Activated T-helper 2 cell treated with anti-CD3 and anti-CD28 coated beads, Interferon-gamma antibody, Interleukin-2, Interleukin-4, amounts not matched to agents 10 μg/mL and 5 μg/mL and 100 μg/mL, durations not matched to agents 14 hours and 24 hours and 36 hours (primary cell): ENCODE results near the gene TP53. TPM values are rescaled to one million over a fixed set of nuclear protein-coding genes. Genes with fewer than 3 reads are reported as not detected.
"Not testable (repeated sequence)": the region's sequence is repeated elsewhere in the genome, so short reads cannot be mapped to it uniquely, and the experiment has no call there.

Experiments
- DNase-seq: peaks from one replicate; pipeline ENCODE4 v3.0.0; 2021; ENCODE audit warnings: low spot score
- H3K27ac Mint-ChIP-seq: one replicate; pipeline ENCODE4 v1.8.0; 2021; ENCODE audit warnings: mixed read lengths
- H3K27me3 Mint-ChIP-seq: one replicate; pipeline ENCODE4 v1.8.0; 2021; ENCODE audit warnings: low read depth, mixed read lengths
- H3K36me3 Mint-ChIP-seq: one replicate; pipeline ENCODE4 v1.8.0; 2021; ENCODE audit warnings: low read depth, mixed read lengths
- H3K4me1 Mint-ChIP-seq: one replicate; pipeline ENCODE4 v1.8.0; 2021; ENCODE audit warnings: low read depth, mixed read lengths
- H3K4me3 Mint-ChIP-seq: one replicate; pipeline ENCODE4 v1.8.0; 2021; ENCODE audit warnings: low read depth, mild to moderate bottlenecking, moderate library complexity, mixed read lengths
- H3K9me3 Mint-ChIP-seq: one replicate; pipeline ENCODE4 v1.8.0; 2021; ENCODE audit warnings: mixed read lengths
- intact Hi-C: fragments of 100-400 bp; cut with micrococcal nuclease; formaldehyde crosslinking; loops from one replicate; pipeline ENCODE4 v1.15.1; 2023
- total RNA-seq: library from RNA; stranded (reverse); gene quantifications from 2 replicates; pipeline ENCODE4 v1.2.3, GENCODE V29; 2022

Gene TP53
- total RNA-seq, 1 donor from 2014 or later, result 165 TPM

DNA sequence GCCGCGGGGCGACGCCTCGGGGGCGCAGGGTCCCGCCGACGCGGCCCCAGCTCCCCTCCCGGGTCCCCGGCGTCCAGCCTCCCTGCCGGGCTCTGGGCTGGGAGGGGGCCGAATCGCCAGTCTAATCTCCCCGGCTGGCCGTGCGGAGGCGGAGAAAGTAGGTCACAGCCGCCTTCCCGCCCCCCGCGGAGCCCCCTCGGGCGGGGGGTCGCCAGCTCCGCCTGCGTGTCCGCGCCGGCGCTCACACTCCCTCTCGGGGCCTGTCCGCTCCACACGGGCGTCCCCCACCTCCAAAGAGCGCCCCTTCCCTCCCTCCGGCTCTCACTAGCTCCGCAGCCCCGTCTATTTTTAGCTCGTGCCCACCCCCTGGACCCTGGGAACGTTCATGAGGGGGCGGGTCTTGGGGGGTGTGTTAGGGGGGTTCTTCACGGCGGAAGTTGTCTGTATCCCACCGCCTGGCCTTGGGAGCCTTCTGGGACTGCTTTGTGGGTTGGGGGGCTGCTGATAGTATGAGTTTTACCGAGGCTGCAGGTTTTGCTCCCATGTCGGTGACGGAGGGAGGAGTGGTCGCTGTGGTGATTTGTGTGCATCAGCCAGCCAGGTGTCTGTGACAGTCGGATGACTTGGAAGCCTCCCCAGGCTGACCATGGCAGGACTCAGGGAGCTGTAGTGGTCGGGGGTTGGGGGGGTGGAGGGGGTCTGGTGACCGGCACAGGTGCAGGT lies 35.5 kb downstream of the TP53 start:
- Mint-ChIP-seq H3K36me3 (no peaks in the 10 kb centered on the region), H3K27me3 (peaks cover 54% of the 10 kb centered on the region), H3K4me3 (peak overlapping the region; percentile 30), H3K4me1 (peaks cover 12% of the 10 kb centered on the region), H3K9me3 (no peaks in the 10 kb centered on the region), H3K27ac (no peak overlapping the region)
- no peak for DNase-seq
- intact Hi-C loops, result loop anchor here (2.0 kb wide), 1 partner anchor 25 kb away; the partner anchor contains the start of gene SAT2

DNA sequence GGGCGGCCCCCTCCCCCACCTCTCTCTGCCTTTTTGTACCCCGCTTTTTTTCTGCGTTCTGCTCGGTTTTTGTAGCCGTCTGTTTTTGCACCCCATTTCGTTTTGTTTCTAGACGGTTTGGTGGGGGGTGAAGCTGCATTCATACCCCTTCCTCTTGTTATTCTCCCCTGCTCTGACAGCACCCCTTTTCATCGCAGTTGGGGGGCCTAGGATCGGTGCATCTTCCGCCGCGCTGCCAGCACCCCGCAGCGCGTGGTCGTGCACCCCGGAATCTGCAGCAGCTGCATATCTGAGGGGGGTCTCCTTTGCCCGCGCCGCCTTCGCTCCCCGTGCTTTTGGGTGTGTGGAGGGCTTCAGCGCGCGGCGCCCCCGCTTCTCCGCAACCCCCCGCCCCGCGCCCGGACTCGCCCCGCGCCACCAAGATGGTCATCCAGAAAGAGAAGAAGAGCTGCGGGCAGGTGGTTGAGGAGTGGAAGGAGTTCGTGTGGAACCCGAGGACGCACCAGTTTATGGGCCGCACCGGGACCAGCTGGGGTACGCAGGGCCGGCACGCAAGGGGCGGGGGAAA lies 36.1 kb downstream of the TP53 start:
- no peaks in the 10 kb centered on the region for H3K9me3 Mint-ChIP-seq
- peak overlapping the region; percentile 67 for H3K4me3 Mint-ChIP-seq
- intact Hi-C loops, result loop anchor here (2.0 kb wide), 1 partner anchor 24 kb away; the partner anchor contains the start of gene SAT2
- peaks cover 12% of the 10 kb centered on the region for H3K4me1 Mint-ChIP-seq
- H3K27me3 Mint-ChIP-seq, result peaks cover 55% of the 10 kb centered on the region
- H3K36me3 Mint-ChIP-seq, result no peaks in the 10 kb centered on the region
- DNase-seq, result no peak
- no peak overlapping the region for H3K27ac Mint-ChIP-seq

DNA sequence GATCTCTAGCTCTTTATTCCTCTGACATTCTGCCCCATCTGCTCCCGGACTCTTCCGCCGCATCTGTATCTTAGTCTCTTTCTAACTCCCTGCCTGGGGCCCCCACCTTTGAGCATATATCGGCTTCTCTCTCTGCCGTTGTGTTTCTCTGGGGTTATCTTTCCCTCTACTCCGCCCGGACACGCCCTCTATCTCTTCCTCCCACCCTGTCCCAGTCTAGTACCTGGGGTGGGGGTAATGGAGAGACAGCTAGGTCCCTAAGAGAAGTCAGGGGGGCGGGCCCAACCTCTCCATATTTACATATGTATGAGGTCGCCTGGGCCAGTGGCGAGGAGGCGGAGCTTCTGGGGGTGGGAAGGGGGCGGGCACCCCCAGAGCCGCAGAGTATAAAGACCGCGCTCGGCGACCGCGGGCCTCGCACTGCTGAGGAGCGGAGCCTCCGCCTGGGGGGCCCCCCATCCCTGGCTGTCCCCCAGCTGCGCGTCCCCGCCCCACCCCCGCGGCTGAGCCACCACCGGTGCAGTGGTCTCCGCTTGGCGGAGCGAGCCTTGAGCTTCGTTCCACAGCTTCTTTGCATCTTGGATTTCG lies 36.7 kb downstream of the TP53 start, which contains the start of gene ATP1B2:
TSS of gene ATP1B2 (plus strand) at position 418 of the 588 bp plus-strand sequence. CDS start 593 bp downstream, outside the sequence.
- Mint-ChIP-seq H3K4me1 (peaks cover 12% of the 10 kb centered on the region), H3K4me3 (peak within 1 kb of the TSS; percentile 78), H3K36me3 (no peaks in the 10 kb centered on the region), H3K27ac (no peak within 1 kb of the TSS), H3K9me3 (no peaks in the 10 kb centered on the region), H3K27me3 (peaks cover 56% of the 10 kb centered on the region)
- intact Hi-C loops, result loop anchor here (2.0 kb wide), 1 partner anchor 24 kb away; the partner anchor contains the start of gene SAT2
- DNase-seq, result peak; percentile 62

DNA sequence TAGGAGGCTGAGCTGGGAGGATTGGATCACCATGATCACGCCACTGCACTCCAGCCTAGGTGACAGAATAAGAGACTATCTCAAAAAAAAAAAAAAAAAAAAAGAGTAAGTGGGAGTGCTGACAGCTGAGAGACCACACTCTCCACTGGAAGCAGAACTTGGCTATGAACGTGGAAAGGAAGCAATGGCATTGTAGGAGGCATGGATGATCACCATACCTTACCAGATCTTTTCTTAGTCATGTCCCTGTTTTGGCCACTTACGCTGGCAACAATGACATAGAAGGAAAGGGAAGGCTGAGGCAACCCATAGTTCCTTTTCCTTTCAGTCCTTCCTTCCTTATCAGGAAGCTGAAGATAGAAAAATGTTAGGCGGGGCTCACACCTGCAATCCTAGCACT lies 40.3 kb downstream of the TP53 start:
- intact Hi-C loops, result no loop called here
- Mint-ChIP-seq H3K9me3 (no peaks in the 10 kb centered on the region), H3K4me3 (no peak overlapping the region), H3K36me3 (no peaks in the 10 kb centered on the region), H3K27ac (no peak overlapping the region), H3K27me3 (peaks cover 26% of the 10 kb centered on the region), H3K4me1 (peaks cover 18% of the 10 kb centered on the region)
- DNase-seq, result no peak

DNA sequence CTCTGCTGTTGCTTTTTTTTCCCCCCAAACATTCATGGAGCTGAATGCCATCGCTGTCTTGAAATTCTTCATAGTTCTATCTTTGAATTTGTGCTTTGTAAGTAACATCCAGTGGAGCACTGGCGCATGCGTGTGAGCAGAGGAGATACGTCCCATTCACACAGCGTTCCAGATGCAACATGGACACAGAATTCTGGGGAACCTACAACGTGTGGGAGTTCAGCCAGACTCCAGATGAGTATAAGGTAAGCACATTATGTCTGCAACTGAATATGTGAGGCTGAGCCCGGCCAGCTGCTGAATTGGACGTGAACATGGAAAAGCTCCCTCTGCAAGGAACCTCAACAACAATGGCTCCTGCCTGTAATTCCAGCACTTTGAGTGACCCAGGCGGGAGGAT lies 40.8 kb downstream of the TP53 start:
- Mint-ChIP-seq H3K9me3 (no peaks in the 10 kb centered on the region), H3K4me1 (peaks cover 22% of the 10 kb centered on the region), H3K27ac (no peak overlapping the region), H3K36me3 (no peaks in the 10 kb centered on the region), H3K27me3 (peaks cover 23% of the 10 kb centered on the region), H3K4me3 (no peak overlapping the region)
- intact Hi-C loops, result no loop called here
- no peak for DNase-seq

DNA sequence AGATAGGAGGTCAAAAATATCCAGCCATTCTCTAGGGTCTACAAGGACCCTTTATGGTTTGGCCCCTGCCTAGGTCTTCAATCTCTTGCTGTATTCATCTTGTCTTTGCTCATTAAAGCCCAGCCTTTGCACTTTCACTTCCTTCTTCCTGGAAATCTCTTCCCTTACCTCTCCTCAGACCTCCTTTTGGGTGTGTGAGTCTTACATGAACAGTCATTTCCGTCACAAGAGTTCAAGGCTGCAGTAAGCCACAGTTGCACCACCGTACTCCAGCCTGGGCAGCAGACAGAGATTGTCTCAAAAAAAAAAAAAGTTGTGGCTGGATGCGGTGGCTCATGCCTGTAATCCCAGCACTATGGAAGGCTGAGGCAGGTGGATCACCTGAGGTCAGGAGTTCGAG lies 42.5 kb downstream of the TP53 start:
- H3K9me3 Mint-ChIP-seq, result no peaks in the 10 kb centered on the region
- peaks cover 10% of the 10 kb centered on the region for H3K27me3 Mint-ChIP-seq
- no peaks in the 10 kb centered on the region for H3K36me3 Mint-ChIP-seq
- DNase-seq, result no peak
- peaks cover 10% of the 10 kb centered on the region for H3K4me1 Mint-ChIP-seq
- intact Hi-C loops, result no loop called here
- no peak overlapping the region for H3K4me3 Mint-ChIP-seq
- H3K27ac Mint-ChIP-seq, result no peak overlapping the region

DNA sequence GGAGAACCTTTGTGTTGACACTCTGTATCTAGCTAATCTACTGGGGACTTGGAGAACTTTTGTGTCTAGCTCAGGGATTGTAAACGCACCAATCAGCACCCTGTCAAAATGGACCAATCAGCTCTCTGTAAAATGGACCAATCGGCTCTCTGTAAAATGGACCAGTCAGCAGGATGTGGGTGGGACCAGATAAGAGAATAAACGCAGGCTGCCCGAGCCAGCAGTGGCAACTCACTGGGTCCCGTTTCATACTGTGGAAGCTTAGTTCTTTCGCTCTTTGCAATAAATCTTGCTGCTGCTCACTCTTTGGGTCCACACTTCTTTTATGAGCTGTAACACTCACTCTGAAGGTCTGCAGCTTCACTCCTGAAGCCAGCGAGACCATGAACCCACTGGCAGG lies 45.7 kb downstream of the TP53 start:
- H3K9me3 Mint-ChIP-seq, H3K27ac Mint-ChIP-seq, intact Hi-C loops, H3K27me3 Mint-ChIP-seq, H3K36me3 Mint-ChIP-seq: not testable (repeated sequence)
- peaks cover 10% of the 10 kb centered on the region for H3K4me1 Mint-ChIP-seq
- H3K4me3 Mint-ChIP-seq, result peak overlapping the region; percentile 66
- peak; percentile 28 for DNase-seq

DNA sequence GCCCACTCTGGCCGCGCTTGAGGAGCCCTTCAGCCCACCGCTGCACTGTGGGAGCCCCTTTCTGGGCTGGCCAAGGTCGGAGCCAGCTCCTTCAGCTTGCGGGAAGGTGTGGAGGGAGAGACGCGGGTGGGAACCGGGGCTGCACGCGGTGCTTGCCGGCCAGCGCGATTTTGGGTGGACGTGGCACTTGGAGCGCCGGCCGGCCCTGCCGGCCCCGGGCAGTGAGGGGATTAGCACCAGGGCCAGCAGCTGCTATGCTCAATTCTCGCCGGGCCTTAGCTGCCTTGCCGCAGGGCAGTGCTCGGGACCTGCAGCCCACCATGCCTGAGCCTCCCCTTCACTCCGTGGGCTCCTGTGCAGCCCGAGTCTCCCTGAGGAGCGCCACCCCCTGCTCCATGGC lies 46.5 kb downstream of the TP53 start:
- H3K27ac Mint-ChIP-seq, result no peak overlapping the region
- intact Hi-C loops, result no loop called here
- no peak for DNase-seq
- H3K27me3 Mint-ChIP-seq, result peaks cover 6% of the 10 kb centered on the region
- peaks cover 10% of the 10 kb centered on the region for H3K4me1 Mint-ChIP-seq
- no peaks in the 10 kb centered on the region for H3K36me3 Mint-ChIP-seq
- no peak overlapping the region for H3K4me3 Mint-ChIP-seq
- H3K9me3 Mint-ChIP-seq, result no peaks in the 10 kb centered on the region

DNA sequence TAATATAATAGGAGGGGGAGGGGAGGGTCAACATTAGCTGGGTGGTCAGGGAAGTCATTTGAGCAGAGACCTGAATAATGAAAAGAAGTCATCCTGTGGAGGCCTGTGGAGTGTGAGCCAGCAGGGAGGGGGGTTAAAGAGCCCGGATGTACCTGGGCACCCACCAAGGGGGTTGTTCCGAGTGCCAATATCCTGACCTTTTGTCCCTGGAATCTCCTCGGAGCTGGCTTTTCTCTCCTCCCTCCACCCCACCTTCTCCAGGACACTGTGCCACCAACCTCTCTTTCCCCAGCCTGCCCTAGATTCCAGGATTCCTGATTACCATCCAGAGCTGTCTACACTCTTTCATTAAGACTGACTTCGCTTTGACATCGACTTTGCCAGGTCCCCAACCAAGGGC lies 51.1 kb downstream of the TP53 start:
- no peak for DNase-seq
- intact Hi-C loops, result no loop called here
- H3K4me1 Mint-ChIP-seq, result peaks cover 2% of the 10 kb centered on the region
- H3K36me3 Mint-ChIP-seq, result no peaks in the 10 kb centered on the region
- H3K27ac Mint-ChIP-seq, result no peak overlapping the region
- no peaks in the 10 kb centered on the region for H3K9me3 Mint-ChIP-seq
- H3K4me3 Mint-ChIP-seq, result no peak overlapping the region
- peaks cover 5% of the 10 kb centered on the region for H3K27me3 Mint-ChIP-seq

DNA sequence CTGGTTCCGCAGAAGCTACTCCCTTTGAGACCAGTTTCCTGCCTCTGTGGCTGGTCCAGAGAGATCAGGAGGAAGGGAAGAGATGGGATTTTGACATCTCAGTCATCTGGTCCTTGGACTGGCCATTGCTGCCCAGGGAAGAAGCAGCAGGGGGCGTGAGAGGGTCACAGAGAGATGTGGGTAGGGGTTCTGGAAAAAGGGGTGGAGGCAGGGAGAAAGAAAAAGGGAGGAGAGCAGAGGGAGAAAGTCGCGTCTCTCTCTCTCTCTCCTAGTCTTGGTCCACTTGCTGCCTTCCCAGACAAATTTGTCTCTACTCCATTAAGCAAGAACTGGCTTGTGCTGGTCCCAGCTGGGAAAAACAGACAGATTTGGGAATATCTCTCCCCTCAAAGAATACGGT lies 52.9 kb downstream of the TP53 start:
- Mint-ChIP-seq H3K9me3 (no peaks in the 10 kb centered on the region), H3K36me3 (no peaks in the 10 kb centered on the region), H3K4me1 (peaks cover 5% of the 10 kb centered on the region), H3K4me3 (no peak overlapping the region), H3K27me3 (peaks cover 4% of the 10 kb centered on the region), H3K27ac (no peak overlapping the region)
- DNase-seq, result no peak
- intact Hi-C loops, result no loop called here

DNA sequence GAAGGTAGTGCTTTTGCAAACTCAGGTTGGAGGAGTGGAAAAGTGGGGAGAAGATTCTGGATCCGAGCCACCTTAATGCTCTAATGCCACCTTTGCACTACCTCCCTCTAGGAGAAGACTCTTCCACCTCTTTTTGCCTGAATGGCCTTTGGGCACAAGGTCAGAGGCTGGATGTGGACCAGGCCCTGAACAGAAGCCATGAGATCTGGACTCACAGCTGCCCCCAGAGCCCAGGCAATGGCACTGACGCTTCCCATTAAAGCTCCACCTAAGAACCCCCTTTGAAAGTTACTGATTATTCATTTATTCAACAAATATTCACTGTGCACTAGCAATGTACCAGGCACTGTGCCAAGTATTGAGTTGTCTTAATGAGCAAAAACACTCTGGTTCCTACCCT lies 54.2 kb downstream of the TP53 start:
- no peak overlapping the region for H3K27ac Mint-ChIP-seq
- H3K36me3 Mint-ChIP-seq, result no peaks in the 10 kb centered on the region
- H3K4me3 Mint-ChIP-seq, result no peak overlapping the region
- H3K9me3 Mint-ChIP-seq, result no peaks in the 10 kb centered on the region
- peaks cover 5% of the 10 kb centered on the region for H3K4me1 Mint-ChIP-seq
- H3K27me3 Mint-ChIP-seq, result no peaks in the 10 kb centered on the region
- intact Hi-C loops, result no loop called here
- no peak for DNase-seq

DNA sequence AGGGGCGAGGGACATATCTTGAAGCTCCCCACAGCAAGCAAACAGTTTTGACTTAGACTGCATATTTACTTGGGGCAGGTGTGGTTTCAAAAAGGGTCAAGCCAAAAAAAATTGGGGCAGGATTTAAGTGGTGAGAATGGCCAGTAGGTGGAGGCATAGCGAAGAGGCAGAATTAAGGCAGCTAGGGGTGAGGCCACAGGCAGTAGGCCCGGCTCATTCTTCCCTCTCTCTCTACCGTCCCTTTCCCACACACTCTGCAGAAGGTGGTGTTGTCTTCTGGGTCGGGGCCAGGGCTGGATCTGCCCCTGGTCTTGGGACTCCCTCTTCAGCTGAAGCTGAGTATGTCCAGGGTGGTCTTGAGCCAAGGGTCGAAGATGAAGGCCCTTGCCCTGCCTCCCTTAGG lies 54.8 kb downstream of the TP53 start:
- no peaks in the 10 kb centered on the region for H3K9me3 Mint-ChIP-seq
- H3K27ac Mint-ChIP-seq, result no peak overlapping the region
- intact Hi-C loops, result loop anchor here (1.0 kb wide), 1 partner anchor 56 kb away; the partner anchor contains the start of gene WRAP53
- H3K36me3 Mint-ChIP-seq, result no peaks in the 10 kb centered on the region
- H3K4me3 Mint-ChIP-seq, result no peak overlapping the region
- DNase-seq, result peak; percentile 25
- H3K27me3 Mint-ChIP-seq, result no peaks in the 10 kb centered on the region
- peaks cover 7% of the 10 kb centered on the region for H3K4me1 Mint-ChIP-seq
